GM18511 (cell line): Measurements from ENCODE around the gene ZNF317.
"Not testable (repeated sequence)": the region's sequence is repeated elsewhere in the genome, so short reads cannot be mapped to it uniquely, and the experiment has no call there.

Experiments
- ATAC-seq: cut with Tn5 transposase; IDR thresholded peaks from one replicate; pipeline ENCODE4 v1.9.1; 2021; ENCODE audit warnings: mild to moderate bottlenecking, moderate library complexity; ENCODE audit not compliant: unreplicated experiment

Gene ZNF317

DNA sequence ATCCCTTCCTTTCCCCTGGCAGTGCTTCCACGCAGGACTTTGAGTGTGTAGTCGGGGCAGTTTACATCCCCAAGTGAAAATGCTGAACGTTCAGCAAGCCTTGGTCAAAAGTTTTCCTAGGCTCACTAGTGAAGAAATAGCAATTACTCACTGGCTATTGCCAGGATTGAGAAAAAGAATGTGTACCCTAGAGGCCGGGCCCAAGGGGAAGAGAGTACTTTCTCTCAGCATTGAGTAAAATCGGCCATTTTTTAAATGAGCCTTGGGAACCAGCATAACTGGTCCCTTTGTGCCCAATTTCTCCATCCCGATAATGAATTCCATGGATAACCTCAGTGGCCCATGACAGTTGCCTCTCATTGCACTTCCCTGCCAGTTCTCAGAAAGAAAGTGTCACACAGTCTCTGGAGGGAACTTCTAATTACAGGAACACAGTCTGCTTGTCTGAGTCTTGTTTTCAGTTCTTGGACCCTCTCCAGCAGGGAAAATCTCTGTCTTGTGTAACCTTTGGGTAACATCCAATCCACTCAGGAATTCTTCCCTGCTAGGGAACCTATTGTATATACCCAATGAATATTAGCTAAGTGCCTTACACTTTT is 31.3 kb downstream of the ZNF317 start:
- ATAC-seq: no peak

DNA sequence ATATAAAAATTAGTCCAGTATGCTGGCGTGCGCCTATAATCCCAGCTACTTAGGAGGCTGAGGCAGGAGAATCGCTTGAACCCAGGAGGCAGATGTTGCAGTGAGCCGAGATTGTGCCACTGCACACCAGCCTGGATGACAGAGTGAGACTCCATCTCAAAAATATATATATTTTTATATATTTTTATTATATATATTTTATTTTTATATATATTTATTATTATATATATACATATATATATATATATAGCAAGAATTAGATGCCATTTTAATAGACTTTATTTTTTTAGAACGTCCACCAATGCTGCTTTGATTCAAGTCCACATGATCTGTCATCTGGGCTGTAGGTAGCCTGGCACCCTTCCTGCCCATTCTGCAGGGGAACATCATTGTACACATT is 35.1 kb downstream of the ZNF317 start:
- ATAC-seq: no peak

DNA sequence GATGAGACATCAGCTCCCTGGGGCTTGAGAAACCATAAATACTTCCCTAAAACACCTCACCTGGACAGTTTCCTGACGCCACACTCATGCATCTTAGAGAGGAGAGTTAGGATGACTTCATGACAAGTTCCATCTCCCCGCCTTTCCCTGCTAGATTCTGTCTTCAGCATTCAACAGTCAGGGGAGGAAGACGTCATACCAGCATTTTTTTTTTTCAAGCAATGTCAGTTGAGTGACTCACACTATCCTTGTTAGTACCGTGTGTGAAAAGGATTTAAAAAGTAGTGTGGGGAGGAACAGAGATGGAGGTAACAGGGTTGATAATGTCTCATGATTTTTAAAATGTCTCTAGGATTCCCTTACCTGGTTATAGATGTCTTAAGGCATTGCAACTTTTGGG is 38.7 kb downstream of the ZNF317 start, which contains the start of gene OR7D2:
OR7D2 (plus strand) TSS at position 79 of the 400 bp plus-strand sequence. CDS start 6,803 bp downstream, outside the sequence.
- no peak for ATAC-seq

DNA sequence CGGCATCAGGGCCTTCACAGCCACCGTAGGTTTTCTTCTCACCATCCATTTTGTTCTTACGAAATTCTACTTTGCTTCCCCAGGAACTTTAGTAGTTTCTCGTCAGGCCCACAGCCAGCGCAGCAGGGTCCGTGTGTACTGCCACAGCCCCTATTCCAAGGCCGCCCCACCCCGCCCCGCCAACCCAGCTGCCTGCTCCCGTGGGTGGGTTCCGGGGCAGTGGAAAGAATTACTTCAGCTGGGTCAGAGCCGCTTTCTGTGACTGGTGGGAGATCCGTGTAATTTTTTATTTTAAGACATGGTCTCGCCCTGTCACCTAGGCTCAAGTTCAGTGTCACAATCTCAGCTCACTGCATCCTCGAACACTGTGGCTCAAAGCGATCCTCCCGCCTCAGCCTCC is 42.8 kb downstream of the ZNF317 start:
- ATAC-seq: no peak

DNA sequence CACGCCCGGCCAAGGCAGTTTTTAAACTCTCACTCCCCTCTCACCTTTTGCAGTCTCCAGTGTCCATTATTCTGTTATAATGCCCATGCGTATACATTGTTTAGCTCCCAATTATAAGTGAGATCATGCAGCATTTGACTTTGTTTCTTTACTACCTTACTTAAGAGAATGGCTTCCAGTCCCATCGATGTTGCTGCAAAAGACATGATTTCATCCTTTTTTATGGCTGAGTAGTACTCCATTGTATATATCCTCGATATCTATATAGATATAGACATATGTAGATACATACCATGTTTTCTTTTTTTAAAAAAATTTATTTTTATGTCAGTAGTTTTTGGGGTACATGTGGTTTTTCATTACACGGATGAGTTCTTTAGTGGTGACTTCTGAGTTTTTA is 47.0 kb downstream of the ZNF317 start:
- no peak for ATAC-seq

DNA sequence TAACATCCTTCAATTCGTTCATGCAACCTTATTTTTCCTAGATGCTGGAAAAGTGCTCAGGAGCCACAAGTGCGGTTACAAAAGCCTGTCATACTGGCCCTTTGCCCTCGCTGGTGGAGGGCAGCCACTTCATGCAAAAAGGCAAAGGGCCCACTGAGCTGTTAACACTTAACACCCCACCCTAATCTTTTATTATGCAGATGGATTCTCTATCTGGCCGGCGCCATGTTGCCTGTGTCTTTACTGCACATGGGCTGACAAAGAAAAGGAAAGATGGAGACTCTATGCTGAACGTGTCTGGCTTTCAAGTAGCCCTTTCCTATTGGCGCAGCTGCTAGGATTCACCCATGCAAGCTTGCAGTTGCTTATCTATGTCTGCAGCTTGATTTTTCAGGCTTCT is 49.3 kb downstream of the ZNF317 start:
- ATAC-seq: no peak

DNA sequence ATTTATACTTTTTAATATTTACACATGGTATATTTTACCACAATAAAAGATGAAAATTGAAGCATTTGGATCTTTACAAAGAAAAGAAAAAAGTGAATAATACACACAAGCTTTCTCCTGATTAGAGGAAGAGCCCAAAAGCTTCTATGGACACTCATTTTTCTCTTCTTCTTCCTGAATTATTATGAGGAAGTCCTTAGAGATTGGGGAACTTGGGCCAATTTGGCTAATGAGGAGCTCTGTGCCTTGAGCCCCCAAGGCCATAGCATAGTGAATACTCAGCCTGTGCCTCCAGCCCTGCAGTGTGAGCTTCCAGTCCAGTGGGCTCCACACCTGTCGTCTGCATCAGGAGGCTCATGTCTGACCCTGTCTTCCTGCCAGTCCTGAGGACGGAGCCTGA is 57.8 kb downstream of the ZNF317 start:
- not testable (repeated sequence) for ATAC-seq

DNA sequence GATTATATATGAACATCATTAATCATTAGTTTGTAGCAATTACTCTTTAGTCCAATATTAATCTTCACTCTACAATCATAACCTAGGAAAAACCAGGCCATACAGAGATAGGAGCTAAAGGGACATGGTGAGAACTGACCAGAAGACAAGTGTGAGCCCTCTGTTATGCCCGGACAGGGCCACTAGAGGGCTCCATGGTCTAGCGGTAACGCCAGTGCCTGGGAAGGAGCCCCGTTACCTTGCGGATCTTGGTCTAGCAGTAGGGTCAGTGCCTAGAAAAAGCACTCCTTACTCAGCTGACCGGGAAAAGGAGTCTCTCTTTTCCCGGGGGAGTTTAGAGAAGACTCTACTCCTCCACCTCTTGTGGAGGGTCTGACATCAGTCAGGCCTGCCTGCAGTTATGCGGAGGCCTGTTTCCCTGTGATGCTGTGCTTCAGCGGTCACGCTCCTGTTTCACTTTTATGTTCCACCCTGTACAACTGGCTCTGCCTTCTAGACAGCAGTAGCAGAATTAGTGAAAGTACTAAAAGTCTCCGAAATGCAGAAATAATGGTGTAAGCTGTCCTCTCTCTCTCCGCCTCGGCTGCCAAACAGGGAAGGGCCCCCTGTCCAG is 65.4 kb downstream of the ZNF317 start:
- no peak for ATAC-seq
